Memory B cell (primary cell): ENCODE measurements around the gene ABCB11.
"Not testable (repeated sequence)": the region's sequence is repeated elsewhere in the genome, so short reads cannot be mapped to it uniquely, and the experiment has no call there.

Experiments
- ATAC-seq: fragments of 150-1000 bp; cut with Tn5 transposase; 2 replicates; pipeline ENCODE4 v1.10.0; 2021; ENCODE audit warnings: low read depth, mild to moderate bottlenecking, moderate library complexity
- DNase-seq, 2 donors: peaks; one replicate each; pipeline ENCODE4 v3.0.0; 2022; ENCODE audit warnings: low spot score in 2 of 2
- H3K27ac Mint-ChIP-seq: one replicate; pipeline ENCODE4 v1.8.0; 2022; ENCODE audit warnings: mild to moderate bottlenecking, moderate library complexity, mixed read lengths
- H3K27me3 Mint-ChIP-seq: one replicate; pipeline ENCODE4 v1.8.0; 2022; ENCODE audit warnings: mixed read lengths
- H3K36me3 Mint-ChIP-seq: one replicate; pipeline ENCODE4 v1.8.0; 2022; ENCODE audit warnings: mild to moderate bottlenecking, mixed read lengths
- H3K4me1 Mint-ChIP-seq: one replicate; pipeline ENCODE4 v1.8.0; 2022; ENCODE audit warnings: mixed read lengths
- H3K4me3 Mint-ChIP-seq: one replicate; pipeline ENCODE4 v1.8.0; 2022; ENCODE audit warnings: mild to moderate bottlenecking, moderate library complexity, mixed read lengths
- H3K9me3 Mint-ChIP-seq: one replicate; pipeline ENCODE4 v1.8.0; 2022; ENCODE audit warnings: mixed read lengths

Gene ABCB11

DNA sequence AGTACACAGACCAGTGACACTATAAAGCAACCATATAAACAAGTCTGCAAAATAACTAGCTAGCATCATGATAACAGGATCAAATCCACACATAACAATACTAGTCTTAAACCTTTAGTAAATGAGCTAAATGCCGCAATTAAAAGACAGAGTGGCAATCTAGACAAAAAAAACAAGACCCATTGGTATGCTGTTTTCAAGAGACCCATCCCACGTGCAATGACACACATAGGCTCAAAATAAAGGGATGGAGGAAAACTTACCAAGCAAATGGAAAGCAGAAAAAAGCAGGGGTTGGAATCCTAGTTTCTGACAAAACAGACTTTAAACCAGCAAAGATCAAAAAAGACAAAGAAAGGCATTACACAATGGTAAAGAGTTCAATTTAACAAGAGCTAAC lies 23.5 kb upstream of the ABCB11 start:
- H3K27ac Mint-ChIP-seq, H3K4me3 Mint-ChIP-seq, H3K4me1 Mint-ChIP-seq, ATAC-seq, DNase-seq, H3K36me3 Mint-ChIP-seq, H3K27me3 Mint-ChIP-seq: not testable (repeated sequence)
- peaks cover 12% of the 10 kb centered on the region for H3K9me3 Mint-ChIP-seq

DNA sequence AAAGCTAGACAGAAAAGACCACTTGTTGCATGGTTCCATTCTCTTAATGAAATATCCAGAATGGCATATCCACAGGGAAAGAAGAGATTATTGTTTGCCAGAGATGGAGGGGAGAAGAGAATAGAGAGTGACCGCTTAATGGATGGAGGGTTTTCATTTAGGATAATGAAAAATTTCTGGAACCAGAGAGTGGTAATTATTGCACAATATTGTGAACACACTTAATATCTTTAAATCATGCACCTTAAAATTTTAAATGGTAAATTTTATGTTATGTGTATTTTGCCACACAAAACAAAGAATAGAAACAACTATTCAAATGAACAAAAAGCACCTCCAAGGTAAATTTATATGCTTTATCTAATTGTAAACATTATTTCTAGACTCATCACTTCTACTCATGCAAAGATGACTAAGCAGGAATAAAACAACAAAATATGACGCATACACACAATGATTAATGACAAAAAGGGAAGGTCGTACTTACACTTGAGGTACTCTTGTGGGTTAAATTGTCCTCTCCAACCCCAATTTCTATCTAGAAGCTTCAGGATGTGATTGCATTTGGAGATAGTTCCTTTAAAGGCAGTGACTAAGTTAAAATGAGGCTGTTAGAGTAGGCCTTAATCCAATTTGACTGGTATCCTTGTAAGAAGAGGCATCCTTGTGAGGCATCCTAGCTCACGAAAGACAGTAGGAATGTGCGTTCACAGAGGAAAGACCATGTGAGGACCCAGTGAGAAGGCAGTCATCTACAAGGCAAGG lies 19.5 kb upstream of the ABCB11 start:
- peaks cover 8% of the 10 kb centered on the region for H3K9me3 Mint-ChIP-seq
- ATAC-seq (no peak), DNase-seq (no peak)
- H3K36me3 Mint-ChIP-seq, result peaks cover 4% of the 10 kb centered on the region
- no peak overlapping the region for H3K27ac Mint-ChIP-seq
- H3K4me3 Mint-ChIP-seq, result no peak overlapping the region
- peaks cover 2% of the 10 kb centered on the region for H3K27me3 Mint-ChIP-seq
- no peaks in the 10 kb centered on the region for H3K4me1 Mint-ChIP-seq

DNA sequence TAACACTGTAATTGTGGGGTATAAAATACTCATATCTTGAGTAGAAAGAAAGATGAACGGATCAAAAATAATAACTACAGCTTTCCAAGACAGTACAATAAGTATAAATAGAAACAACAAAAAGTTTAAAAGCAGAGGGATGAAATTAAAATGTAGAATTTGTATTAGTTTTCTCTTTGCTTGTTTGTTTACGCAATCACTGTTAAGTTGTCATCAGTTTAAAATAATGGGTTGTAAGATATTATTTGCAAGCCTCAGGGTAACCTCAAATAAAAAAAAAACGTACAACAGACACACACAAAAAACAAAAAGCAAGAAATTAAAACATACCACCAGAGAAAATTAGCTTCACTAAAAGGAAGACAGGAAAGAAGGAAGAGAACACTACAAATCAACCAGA lies 18.0 kb upstream of the ABCB11 start:
- no peak overlapping the region for H3K27ac Mint-ChIP-seq
- H3K9me3 Mint-ChIP-seq, result no peaks in the 10 kb centered on the region
- no peaks in the 10 kb centered on the region for H3K27me3 Mint-ChIP-seq
- no peak overlapping the region for H3K4me3 Mint-ChIP-seq
- no peaks in the 10 kb centered on the region for H3K36me3 Mint-ChIP-seq
- no peak for DNase-seq
- ATAC-seq, result no peak
- H3K4me1 Mint-ChIP-seq, result no peaks in the 10 kb centered on the region

DNA sequence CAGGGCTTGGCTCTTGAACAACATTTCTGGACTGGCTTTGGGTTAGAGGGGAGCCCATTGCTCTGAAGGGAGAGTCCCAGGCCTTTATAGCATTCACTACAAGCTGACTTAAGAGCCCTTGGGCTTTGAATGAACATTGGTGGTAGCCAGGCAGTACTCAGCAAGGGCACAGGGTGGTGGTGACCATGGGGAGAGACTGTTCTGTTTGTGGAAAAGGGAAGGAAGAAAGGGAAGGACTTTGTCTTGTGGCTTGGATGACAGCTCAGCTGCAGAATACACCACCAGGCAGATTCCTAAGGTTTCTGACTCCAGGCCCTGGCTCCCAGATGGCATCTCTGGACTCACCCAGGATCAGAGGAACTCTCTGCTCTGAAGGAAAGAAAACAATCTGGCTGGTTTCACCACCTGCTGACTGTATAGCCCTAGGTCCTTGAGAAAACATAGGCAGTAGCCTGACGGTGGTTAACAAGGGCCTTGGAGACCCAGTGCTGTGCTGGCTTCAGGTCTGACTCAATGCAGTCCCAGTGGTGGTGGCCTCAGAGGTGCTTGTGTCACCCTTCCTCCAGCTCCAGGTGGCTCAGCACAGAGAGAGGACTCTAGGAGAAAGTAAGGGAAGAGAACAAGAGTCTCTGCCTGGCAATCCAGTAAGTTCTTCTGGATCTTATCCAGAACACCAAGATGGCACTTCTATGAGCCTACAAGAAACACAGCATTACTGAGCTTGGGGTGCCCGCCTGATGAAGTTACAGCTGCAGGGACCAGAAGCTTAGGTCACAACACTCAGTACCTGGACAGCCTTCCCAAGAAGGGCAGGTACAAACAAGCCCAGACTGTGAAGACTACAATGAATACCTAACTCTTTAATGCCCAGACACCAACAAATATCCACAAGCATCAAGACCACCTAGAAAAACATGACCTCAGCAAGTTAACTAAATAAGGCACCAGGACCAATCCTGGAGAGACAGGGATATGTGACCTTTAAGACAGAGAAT lies 16.4 kb upstream of the ABCB11 start:
- ATAC-seq (no peak), DNase-seq (no peak)
- Mint-ChIP-seq H3K4me1 (no peaks in the 10 kb centered on the region), H3K9me3 (peaks cover 6% of the 10 kb centered on the region), H3K27ac (no peak overlapping the region), H3K4me3 (no peak overlapping the region), H3K27me3 (no peaks in the 10 kb centered on the region), H3K36me3 (no peaks in the 10 kb centered on the region)

DNA sequence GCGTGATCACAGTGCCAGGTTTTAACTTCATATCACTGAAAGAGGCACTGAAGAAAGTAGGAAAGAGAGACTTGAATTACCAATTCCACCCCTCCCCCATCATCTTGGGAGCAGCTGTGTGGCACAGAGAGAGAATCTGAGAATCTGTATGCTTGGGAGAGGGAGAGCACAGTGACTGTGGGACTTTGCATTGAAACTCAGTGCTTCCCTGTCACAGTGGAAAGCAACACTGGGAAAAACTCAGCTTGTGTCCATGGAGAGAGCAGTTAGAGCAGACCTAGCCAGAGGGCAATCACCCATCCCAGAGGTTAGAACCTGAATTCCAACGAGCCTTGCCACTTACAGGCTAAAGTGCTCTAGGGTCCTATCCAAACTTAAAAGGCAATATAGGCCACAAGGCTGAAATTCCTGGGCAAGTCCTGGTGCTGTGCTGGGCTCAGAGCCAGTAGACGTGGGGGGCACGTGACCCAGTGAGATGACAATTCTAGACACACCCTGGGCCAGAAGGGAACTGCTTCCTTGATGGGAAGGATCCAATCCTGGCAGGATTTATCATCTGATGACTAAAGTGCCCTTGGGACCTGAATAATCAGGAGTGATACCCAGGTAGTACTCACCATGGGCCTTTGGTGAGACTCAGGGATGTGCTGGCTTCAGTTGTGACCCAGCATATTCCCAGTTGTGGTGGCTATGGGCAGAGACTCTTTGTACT lies 15.5 kb upstream of the ABCB11 start:
- Mint-ChIP-seq H3K27ac (no peak overlapping the region), H3K4me1 (no peaks in the 10 kb centered on the region), H3K4me3 (no peak overlapping the region), H3K9me3 (peaks cover 11% of the 10 kb centered on the region), H3K27me3 (no peaks in the 10 kb centered on the region), H3K36me3 (peaks cover 1% of the 10 kb centered on the region)
- no peak for ATAC-seq
- DNase-seq, result no peak

DNA sequence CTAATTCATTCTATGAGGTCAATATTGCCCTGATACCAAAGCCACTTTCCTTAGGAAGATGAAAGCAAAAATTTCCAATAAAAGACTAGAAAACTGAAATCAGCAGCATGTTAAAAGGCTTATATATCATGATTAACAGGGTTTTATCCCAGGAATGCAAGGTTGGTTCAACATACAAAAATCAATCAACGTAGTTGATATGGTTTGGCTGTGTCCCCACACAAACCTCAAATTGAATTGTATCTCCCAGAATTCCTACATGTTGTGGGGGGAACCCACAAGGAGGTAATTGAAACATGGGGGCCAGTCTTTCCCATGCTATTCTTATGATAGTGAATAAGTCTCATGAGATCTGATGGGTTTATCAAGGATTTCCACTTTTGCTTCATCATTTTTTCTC lies 11.7 kb upstream of the ABCB11 start:
- ATAC-seq, result no peak
- DNase-seq, result no peak
- Mint-ChIP-seq H3K4me3 (no peak overlapping the region), H3K27me3 (no peaks in the 10 kb centered on the region), H3K27ac (no peak overlapping the region), H3K9me3 (peaks cover 12% of the 10 kb centered on the region), H3K36me3 (peaks cover 1% of the 10 kb centered on the region), H3K4me1 (peaks cover 3% of the 10 kb centered on the region)

DNA sequence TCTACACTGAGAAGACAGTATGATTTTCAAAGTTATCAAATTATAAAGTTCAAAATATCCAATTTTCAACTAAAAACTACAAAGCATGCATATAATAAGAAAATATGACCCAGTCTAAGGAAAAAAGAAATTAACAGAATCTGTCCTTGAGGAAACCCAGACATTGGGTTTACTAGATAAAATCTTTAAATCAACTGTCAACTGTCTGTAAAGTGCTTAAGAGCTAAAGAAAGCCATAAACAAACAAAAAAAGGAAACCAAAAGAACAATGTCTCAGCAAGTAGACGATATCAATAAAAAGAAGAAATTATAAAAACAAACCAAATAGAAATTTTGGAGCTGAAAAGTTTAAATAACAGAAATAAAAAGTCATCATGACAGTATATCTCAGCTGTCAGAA lies 10.5 kb upstream of the ABCB11 start:
- no peak for DNase-seq
- H3K4me3 Mint-ChIP-seq, result no peak overlapping the region

DNA sequence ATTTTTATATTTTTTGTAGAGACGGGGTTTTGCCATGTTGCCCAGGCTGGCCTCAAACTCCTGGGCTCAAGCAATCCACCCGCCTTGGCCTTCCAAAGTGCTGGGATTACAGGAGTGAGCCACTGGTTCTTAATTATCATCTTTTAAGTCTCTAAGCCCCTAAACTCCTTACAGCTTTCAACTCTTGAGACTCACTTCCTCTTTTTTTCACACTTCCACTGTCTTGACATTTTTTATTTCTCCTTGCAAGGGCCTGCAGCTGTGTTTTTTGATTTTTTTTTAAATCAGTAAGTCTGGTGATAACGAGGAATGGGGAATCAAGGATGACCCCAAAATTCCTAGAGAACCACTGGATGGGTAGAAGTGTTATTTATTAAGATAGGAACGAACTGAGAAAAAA lies 8.6 kb upstream of the ABCB11 start:
- DNase-seq (no peak), ATAC-seq (peak; percentile 32)
- peaks cover 1% of the 10 kb centered on the region for H3K36me3 Mint-ChIP-seq
- no peaks in the 10 kb centered on the region for H3K27me3 Mint-ChIP-seq
- H3K27ac Mint-ChIP-seq, result no peak overlapping the region
- peaks cover 3% of the 10 kb centered on the region for H3K4me1 Mint-ChIP-seq
- no peak overlapping the region for H3K4me3 Mint-ChIP-seq
- peaks cover 12% of the 10 kb centered on the region for H3K9me3 Mint-ChIP-seq

More for the DNA sequence above, 10.5 kb upstream of the ABCB11 start:
- H3K27me3 Mint-ChIP-seq, result no peaks in the 10 kb centered on the region
- H3K9me3 Mint-ChIP-seq, result peaks cover 12% of the 10 kb centered on the region
- peaks cover 3% of the 10 kb centered on the region for H3K4me1 Mint-ChIP-seq
- H3K27ac Mint-ChIP-seq, result no peak overlapping the region
- peaks cover 1% of the 10 kb centered on the region for H3K36me3 Mint-ChIP-seq
- no peak for ATAC-seq

DNA sequence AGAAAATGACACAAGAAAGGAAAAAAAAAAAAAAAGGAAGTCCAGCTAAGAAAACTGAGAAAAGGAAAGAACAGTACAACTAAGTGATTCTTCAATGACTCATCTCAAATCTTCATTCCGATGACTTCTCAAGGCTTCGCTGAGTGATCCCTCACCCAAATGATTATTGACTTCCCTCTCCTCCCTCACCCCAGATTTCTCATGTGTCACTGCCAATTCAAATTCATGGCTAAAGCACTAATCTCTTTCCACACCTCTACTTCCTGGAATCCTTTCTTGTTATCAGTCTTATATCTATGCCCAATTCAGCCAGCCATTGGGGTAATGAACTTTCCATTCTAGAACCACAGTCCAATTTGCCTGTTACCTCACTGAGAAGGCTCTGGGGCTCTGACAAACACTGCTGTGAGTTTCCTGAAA lies 7.2 kb upstream of the ABCB11 start:
- Mint-ChIP-seq H3K9me3 (peaks cover 11% of the 10 kb centered on the region), H3K27me3 (no peaks in the 10 kb centered on the region), H3K4me3 (no peak overlapping the region), H3K27ac (no peak overlapping the region), H3K4me1 (peaks cover 3% of the 10 kb centered on the region), H3K36me3 (peaks cover 1% of the 10 kb centered on the region)
- ATAC-seq, result no peak
- DNase-seq, result no peak

DNA sequence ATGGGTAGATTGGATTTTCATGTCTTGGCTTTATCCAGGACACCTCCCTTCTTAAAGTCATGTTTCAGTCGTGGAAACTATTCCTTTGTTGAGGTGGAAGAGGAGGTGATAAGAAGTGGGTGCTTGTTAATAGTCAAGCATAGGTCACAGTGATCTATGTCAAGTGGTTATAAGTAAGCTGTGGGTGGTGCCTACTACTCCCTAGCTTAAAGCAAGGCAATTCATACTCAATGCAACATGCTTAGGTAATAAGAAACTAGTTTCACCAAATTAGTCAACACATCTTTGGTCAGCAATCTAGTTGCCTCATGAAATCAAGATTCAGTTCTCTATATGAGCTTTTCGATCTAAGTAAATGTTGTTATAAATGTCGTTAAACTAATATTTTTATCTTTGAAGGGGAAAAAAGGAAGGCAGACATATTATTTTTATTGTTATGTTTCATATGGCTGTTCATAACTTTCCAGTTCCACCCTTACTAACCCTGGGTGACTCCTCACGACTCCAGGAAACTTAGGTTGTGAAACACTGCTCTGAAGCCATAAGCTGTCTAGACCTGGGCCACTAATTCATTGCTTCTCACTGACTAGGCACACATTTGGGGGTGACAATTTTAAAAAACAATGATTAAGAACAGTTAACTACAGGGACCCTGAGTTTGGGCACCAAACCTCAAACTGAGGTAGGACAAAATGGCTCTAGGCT lies 5.8 kb upstream of the ABCB11 start:
- Mint-ChIP-seq H3K27ac (no peak overlapping the region), H3K9me3 (peaks cover 7% of the 10 kb centered on the region), H3K4me3 (no peak overlapping the region), H3K4me1 (peaks cover 3% of the 10 kb centered on the region), H3K27me3 (peaks cover 1% of the 10 kb centered on the region), H3K36me3 (peaks cover 1% of the 10 kb centered on the region)
- ATAC-seq (no peak), DNase-seq (no peak)

DNA sequence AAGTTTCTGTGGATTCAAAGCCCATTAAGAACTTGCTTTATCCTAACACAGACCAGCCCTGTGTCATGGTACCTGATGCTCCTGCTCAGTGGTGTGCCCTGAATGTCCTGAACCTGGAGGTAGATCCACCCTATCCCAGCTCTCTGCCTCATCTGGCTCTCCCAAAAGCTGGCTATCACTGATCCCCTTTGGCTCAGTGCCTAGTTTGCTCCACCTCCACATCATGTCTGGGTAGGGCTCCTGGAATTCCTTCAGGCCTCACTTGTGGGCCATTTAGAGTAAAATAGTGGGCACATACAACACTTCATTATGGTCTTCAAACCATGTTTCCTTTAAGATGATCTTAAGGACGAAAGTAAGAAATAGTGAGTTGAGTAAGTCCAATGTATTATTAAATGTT lies 4.8 kb upstream of the ABCB11 start:
- no peaks in the 10 kb centered on the region for H3K36me3 Mint-ChIP-seq
- ATAC-seq, result no peak
- H3K27me3 Mint-ChIP-seq, result peaks cover 1% of the 10 kb centered on the region
- H3K9me3 Mint-ChIP-seq, result peaks cover 5% of the 10 kb centered on the region
- H3K27ac Mint-ChIP-seq, result no peak overlapping the region
- H3K4me1 Mint-ChIP-seq, result peaks cover 3% of the 10 kb centered on the region
- H3K4me3 Mint-ChIP-seq, result no peak overlapping the region
- DNase-seq, result no peak

DNA sequence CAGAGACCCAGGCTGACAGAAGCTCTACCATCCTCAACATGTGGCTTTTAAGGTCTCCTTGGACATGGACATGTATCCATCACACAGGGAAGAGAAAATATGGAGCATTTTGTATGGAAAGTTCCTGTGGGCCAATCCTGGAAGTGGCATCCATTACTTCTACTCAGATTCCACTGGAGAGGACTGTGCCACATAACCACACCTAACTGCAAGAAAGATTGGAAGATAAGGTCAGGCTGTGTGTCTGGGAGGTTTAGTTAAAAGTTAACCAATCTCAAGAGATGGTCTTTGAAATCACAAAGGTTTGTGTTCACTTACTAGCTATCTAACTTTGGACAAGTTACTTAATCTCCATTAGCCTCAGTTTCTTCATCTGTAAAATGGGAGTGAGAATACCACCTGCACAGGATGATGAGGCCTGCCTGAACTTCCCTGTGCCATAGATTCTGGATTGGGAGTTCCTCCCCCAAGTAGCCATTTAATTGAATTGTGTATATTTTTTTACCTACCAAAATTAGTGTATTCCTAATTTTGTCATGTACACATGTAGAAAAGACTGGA lies 3.9 kb upstream of the ABCB11 start:
- H3K27me3 Mint-ChIP-seq, result peaks cover 1% of the 10 kb centered on the region
- H3K4me1 Mint-ChIP-seq, result peaks cover 3% of the 10 kb centered on the region
- H3K27ac Mint-ChIP-seq, result no peak overlapping the region
- H3K9me3 Mint-ChIP-seq, result peaks cover 5% of the 10 kb centered on the region
- DNase-seq, result no peak
- no peak for ATAC-seq
- H3K36me3 Mint-ChIP-seq, result no peaks in the 10 kb centered on the region
- no peak overlapping the region for H3K4me3 Mint-ChIP-seq

DNA sequence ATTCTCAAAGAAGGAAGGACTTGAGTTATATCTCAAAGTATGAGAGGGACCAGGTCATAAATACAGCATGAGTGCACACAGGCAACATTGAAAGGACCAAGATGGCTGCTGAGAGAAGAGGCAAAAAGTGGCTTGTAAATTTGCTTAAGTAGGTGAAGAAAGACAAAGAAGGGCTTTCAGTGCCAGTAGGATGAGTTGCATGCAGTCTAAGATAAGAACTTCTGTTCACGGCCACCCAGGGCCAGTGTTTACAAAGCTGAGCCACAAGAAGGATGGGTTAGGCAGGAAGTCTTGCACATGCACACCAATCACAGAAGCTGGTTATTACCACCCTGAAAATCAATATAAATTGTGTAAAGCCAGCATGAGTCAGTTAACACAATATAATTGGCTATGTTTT lies 3.1 kb upstream of the ABCB11 start:
- ATAC-seq, result no peak
- no peaks in the 10 kb centered on the region for H3K36me3 Mint-ChIP-seq
- peaks cover 5% of the 10 kb centered on the region for H3K9me3 Mint-ChIP-seq
- H3K4me1 Mint-ChIP-seq, result peaks cover 3% of the 10 kb centered on the region
- peaks cover 1% of the 10 kb centered on the region for H3K27me3 Mint-ChIP-seq
- H3K4me3 Mint-ChIP-seq, result no peak overlapping the region
- no peak overlapping the region for H3K27ac Mint-ChIP-seq
- DNase-seq, result no peak
